Erythroblast (primary cell): ENCODE data around the gene VPS13C.

Source experiments
- GATA1 ChIP-seq: IDR thresholded peaks from 2 replicates; pipeline ENCODE4 v1.6.1; 2011; ENCODE audit warnings: low read depth, mild to moderate bottlenecking, control low read depth, low read length, moderate library complexity
- POLR2A ChIP-seq: IDR thresholded peaks from 2 replicates; pipeline ENCODE4 v1.6.1; 2011; ENCODE audit warnings: mild to moderate bottlenecking, low read length

DNA sequence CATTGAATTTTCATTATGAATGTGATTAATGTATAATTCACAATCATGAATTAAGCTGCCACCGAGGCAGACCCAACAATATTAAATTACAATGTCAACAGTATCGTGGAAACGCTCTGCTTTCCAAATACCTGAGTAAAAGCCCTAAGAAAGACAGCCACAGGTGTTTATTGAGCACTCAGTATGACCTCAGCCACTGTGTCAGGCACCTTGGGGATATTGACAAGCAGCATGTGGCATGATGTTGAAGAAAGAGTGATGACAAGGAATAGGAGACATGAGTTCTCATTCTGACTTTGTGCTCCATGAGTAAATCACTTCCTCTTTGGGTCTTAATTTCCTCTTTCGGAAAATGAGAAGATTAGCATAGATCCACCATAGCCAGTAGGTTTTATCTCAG, 19.3 kb upstream of the VPS13C start:
- TF ChIP-seq POLR2A = no peak
- no peak for TF ChIP-seq GATA1
